Cardiac muscle cell (in vitro differentiated cells and primary cell): ENCODE results near the gene TGFA. TPM values are rescaled to one million over a fixed set of nuclear protein-coding genes. Genes with fewer than 3 reads are reported as not detected.
A peak's percentile ranks its signal among the peaks of the same experiment; 100 is the strongest.

Source experiments
- DNase-seq, 2 donors: peaks; one replicate each; pipeline versions ENCODE4 v3.0.0 to v3.0.0-alpha.2; 2010 to 2017; ENCODE audit warnings: low read depth in 1 of 2, low spot score in 1 of 2
- H3K27ac ChIP-seq: fragments of 200-600 bp; sonication (generic); 2 replicates; pipeline ENCODE4 v1.5.1; 2016
- H3K27me3 ChIP-seq: fragments of 200-600 bp; sonication (generic); 2 replicates; pipeline ENCODE4 v1.6.0; 2016; ENCODE audit warnings: control low read depth
- H3K36me3 ChIP-seq: fragments of 200-600 bp; sonication (generic); 2 replicates; pipeline ENCODE4 v1.5.1; 2016; ENCODE audit warnings: control low read depth
- H3K4me1 ChIP-seq: fragments of 200-600 bp; sonication (generic); 2 replicates; pipeline ENCODE4 v1.8.1; 2017; ENCODE audit warnings: low read depth, mild to moderate bottlenecking, mixed run types
- H3K4me3 ChIP-seq: fragments of 200-600 bp; sonication (generic); 2 replicates; pipeline ENCODE4 v1.5.1; 2016; ENCODE audit warnings: mild to moderate bottlenecking
- H3K9me3 ChIP-seq: fragments of 200-600 bp; sonication (generic); 2 replicates; pipeline ENCODE4 v1.5.1; 2017; ENCODE audit warnings: low read depth, mild to moderate bottlenecking, control low read depth
- polyA plus RNA-seq: library from polyadenylated mRNA; unstranded; fragments of >200 nt; fragmentation: Nextera tagmentation; extraction: Ambion mirVana; gene quantifications from 2 replicates; pipeline ENCODE4 v1.2.1, GENCODE V29; 2016
- total RNA-seq: library from RNA; depleted of rRNA; stranded (reverse); fragments of >200 nt; gene quantifications from 2 replicates; pipeline ENCODE4 v1.2.3, GENCODE V29; 2016
- TF ChIP-seq, protein P1 (sequence below): IDR thresholded peaks from 2 replicates; pipeline ENCODE4 v1.5.1; 2012; ENCODE audit warnings: low read depth, mild to moderate bottlenecking, low read length

Gene TGFA
- total RNA-seq = 0.21 and 4.6 TPM in 2 replicates
- 0.44 TPM in 1 of 2 replicates, not detected in the other for polyA plus RNA-seq

DNA sequence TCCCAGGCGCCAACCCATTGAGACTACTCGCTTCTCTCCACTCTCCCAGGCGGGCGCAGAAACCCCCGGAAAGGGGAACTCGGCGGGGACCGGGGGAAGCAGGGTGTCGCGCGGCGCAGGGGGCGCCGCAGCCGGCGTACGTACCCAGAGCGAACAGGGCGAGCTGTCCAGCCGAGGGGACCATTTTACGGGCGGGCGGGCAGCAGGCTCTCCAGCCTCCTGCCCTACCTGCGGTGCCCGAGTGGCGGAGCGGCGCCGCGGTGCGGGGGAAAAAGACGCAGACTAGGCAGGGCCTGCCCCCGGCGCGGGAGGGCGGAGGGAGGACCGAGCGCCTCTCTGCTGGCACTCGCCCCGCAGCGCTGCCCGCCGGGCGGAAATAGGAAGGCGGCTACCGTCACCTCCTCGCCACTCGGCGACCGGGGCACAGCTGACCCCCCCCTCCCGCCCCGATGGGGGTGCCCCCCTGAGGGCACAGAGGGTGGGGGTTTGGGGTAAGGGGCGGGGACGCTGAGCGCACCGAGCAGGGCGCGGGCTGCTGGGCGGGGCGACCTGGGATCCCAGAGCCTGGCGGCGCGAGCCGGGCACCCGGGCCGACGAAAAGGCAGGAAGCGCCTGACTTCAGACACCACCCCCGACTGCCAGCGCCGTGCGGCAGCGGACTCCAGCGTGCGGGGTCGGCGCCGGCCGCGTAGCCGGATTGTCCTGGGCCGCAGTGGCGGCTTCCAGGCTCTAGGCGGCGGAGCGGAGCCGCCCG is at the start of gene TGFA:
Gene TGFA, minus strand, starts transcription at position 243 of the 754 bp plus-strand sequence. Its CDS starts 59 bp downstream, at position 184.
- Histone ChIP-seq H3K27me3 (peaks cover 34% of the 10 kb centered on the region), H3K4me1 (peaks cover 13% of the 10 kb centered on the region), H3K4me3 (peak within 1 kb of the TSS; percentile 78), H3K9me3 (no peaks in the 10 kb centered on the region), H3K36me3 (no peaks in the 10 kb centered on the region), H3K27ac (no peak within 1 kb of the TSS)
- TF ChIP-seq, protein P1, sequence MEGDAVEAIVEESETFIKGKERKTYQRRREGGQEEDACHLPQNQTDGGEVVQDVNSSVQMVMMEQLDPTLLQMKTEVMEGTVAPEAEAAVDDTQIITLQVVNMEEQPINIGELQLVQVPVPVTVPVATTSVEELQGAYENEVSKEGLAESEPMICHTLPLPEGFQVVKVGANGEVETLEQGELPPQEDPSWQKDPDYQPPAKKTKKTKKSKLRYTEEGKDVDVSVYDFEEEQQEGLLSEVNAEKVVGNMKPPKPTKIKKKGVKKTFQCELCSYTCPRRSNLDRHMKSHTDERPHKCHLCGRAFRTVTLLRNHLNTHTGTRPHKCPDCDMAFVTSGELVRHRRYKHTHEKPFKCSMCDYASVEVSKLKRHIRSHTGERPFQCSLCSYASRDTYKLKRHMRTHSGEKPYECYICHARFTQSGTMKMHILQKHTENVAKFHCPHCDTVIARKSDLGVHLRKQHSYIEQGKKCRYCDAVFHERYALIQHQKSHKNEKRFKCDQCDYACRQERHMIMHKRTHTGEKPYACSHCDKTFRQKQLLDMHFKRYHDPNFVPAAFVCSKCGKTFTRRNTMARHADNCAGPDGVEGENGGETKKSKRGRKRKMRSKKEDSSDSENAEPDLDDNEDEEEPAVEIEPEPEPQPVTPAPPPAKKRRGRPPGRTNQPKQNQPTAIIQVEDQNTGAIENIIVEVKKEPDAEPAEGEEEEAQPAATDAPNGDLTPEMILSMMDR = peak; percentile 74
- peak; percentile 45 to 85 for DNase-seq

- no peaks in the 10 kb centered on the region for H3K36me3 ChIP-seq
- no peak for DNase-seq
- H3K9me3 ChIP-seq = no peaks in the 10 kb centered on the region
- H3K4me1 ChIP-seq = peaks cover 7% of the 10 kb centered on the region
- TF ChIP-seq, protein P1 = no peak
- H3K27me3 ChIP-seq = no peaks in the 10 kb centered on the region
- H3K4me3 ChIP-seq = no peak overlapping the region
- H3K27ac ChIP-seq = no peak overlapping the region
These were observed 49.4 kb upstream of the TGFA start for GRCh38 chr2:70603066-70603465.

DNA sequence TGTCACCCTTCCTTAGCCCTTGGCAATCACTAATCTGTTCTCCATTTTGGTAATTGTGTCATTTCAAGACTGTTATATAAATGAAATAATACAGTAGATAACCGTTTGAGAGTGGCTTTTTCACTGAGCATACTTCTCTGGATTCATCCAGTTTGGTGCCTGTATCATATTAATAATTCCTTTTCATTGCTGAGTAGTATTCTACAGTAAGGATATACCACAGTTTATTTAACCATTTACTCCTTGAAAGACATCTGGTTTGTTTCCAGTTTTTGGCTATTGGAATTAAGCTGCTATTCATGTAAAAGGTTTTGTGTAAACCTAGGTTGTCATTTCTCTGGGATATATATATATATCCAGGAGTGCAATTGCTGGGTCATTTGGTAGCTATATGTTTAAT is 44.6 kb upstream of the TGFA start:
- Histone ChIP-seq H3K27ac (no peak overlapping the region), H3K9me3 (no peaks in the 10 kb centered on the region), H3K36me3 (no peaks in the 10 kb centered on the region), H3K27me3 (no peaks in the 10 kb centered on the region), H3K4me1 (peaks cover 1% of the 10 kb centered on the region), H3K4me3 (no peak overlapping the region)
- DNase-seq = no peak
- TF ChIP-seq, protein P1 = no peak

DNA sequence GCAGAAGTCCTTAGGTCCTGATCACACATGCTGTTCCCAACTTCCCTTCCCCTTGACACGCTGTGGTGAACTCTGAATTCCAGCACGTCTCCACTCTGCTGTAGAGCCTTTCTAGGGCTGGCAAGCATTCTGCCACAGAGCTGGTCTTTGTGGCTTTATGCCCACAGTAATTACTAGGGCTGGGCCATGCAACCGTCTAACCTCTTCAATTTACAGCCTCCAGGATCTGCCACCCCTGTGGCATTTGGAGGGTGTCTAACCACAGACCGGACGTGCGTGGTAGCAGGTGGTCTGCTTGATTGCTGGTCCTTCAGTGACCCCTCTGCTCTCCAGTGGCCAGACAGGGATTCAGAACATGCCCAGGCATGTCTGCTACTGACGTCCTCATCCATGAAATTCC is 43.1 kb upstream of the TGFA start:
- H3K36me3 ChIP-seq = no peaks in the 10 kb centered on the region
- no peaks in the 10 kb centered on the region for H3K27me3 ChIP-seq
- H3K9me3 ChIP-seq = no peaks in the 10 kb centered on the region
- TF ChIP-seq, protein P1 = no peak
- H3K27ac ChIP-seq = no peak overlapping the region
- no peak for DNase-seq
- H3K4me1 ChIP-seq = no peaks in the 10 kb centered on the region
- H3K4me3 ChIP-seq = no peak overlapping the region

DNA sequence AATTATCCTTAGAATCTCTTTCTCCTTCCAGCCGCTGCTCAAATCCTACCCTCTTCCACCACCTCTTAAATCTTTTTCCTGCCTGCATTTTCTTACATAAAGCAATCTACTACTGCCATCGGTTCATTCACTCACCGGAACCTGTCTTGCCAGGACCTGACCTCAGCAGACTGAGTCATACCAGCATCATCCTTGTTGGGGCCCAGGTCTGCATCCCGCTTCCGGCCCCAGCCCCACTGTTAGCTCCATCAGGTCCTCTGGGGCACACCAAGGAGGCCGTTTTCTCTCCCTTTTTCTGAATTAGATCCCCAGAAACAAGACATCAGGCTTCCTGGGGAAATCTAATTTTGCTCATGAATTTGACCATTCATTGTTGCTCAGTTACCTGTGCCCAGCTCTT is 42.7 kb upstream of the TGFA start:
- Histone ChIP-seq H3K9me3 (no peaks in the 10 kb centered on the region), H3K4me3 (no peak overlapping the region), H3K27me3 (no peaks in the 10 kb centered on the region), H3K4me1 (no peaks in the 10 kb centered on the region), H3K36me3 (no peaks in the 10 kb centered on the region), H3K27ac (no peak overlapping the region)
- no peak for DNase-seq
- TF ChIP-seq, protein P1 = no peak
